K562 (cell line): ENCODE data around the gene VWC2L. TPM values are rescaled to one million over a fixed set of nuclear protein-coding genes. Genes with fewer than 3 reads are reported as not detected.

Source experiments
- ATAC-seq: fragments of 200-7000 bp; cut with Tn5 transposase; 3 replicates; pipeline ENCODE4 v1.9.1; 2020; ENCODE audit warnings: moderate library complexity
- BruUV-seq: library from RNA; stranded (reverse); fragments of 400-500 nt; replicated peaks from 2 replicates; lab custom pipeline; 2021; lab: Mats Ljungman, UMichigan
- CTCF ChIA-PET: fragments of 300-600 bp; formaldehyde crosslinking; extraction: SDS; loops from one replicate; lab custom pipeline; 2021; ENCODE audit warnings: low intra/inter-chr PET ratio; lab: Yijun Ruan, JAX
- POLR2A ChIA-PET: fragments of 300-600, 350-650 bp; sonication (Branson Sonifier 250); formaldehyde crosslinking; extraction: SDS; loops from one replicate; lab custom pipeline; 2021; ENCODE audit warnings: antibody characterized with exemption, inconsistent platforms; lab: Yijun Ruan, JAX
- DNase-seq, 4 experiments: peaks; one replicate each; pipeline versions ENCODE4 v3.0.0 to v3.0.0-alpha.2; 2011 to 2018; ENCODE audit warnings: low spot score in 3 of 4, mixed read lengths in 3 of 4; ENCODE audit errors: extremely low read depth in 1 of 4
- FAIRE-seq: peaks from 2 replicates; lab custom pipeline; 2011; peaks lifted over from hg19 to GRCh38; lab: Jason Lieb, UNC
- H2AFZ ChIP-seq: 2 replicates; pipeline ENCODE4 v1.6.0; 2011; ENCODE audit warnings: low read depth, low read length, control low read depth, inconsistent platforms
- H3K27ac ChIP-seq: fragments of 200-600 bp; 3 replicates; pipeline ENCODE4 v1.8.0; 2011; ENCODE audit warnings: low read depth, mild to moderate bottlenecking, control low read depth, inconsistent platforms, low read length, moderate library complexity, mixed read lengths; ENCODE audit errors: extremely low read depth
- H3K27me3 ChIP-seq, 2 experiments: fragments of 300-600 bp in 1 of 2; 2 replicates in 1 of 2; 3 replicates in 1 of 2; pipeline versions ENCODE4 v1.6.0 to v1.8.0; 2011; ENCODE audit warnings: inconsistent platforms in 2 of 2, low read length in 2 of 2, mild to moderate bottlenecking in 1 of 2, mixed read lengths in 1 of 2, moderate library complexity in 1 of 2; ENCODE audit not compliant: control insufficient read depth in 2 of 2, insufficient read depth in 2 of 2
- H3K36me3 ChIP-seq: fragments of 300-600 bp; 3 replicates; pipeline ENCODE4 v1.8.0; 2011; ENCODE audit warnings: mild to moderate bottlenecking, low read length, inconsistent platforms; ENCODE audit not compliant: control insufficient read depth, insufficient read depth
- H3K4me1 ChIP-seq, 2 experiments: fragments of 200-600 bp in 1 of 2; replicated peaks in 1 of 2; 2 replicates in 1 of 2; 3 replicates in 1 of 2; pipeline versions ENCODE4 v1.5.1 to v1.8.0; 2011; ENCODE audit warnings: inconsistent platforms in 2 of 2, low read length in 2 of 2, mild to moderate bottlenecking in 1 of 2, mixed read lengths in 1 of 2, moderate library complexity in 1 of 2; ENCODE audit not compliant: control insufficient read depth in 2 of 2, insufficient read depth in 2 of 2
- H3K4me2 ChIP-seq: 2 replicates; pipeline ENCODE4 v1.6.1; 2011; ENCODE audit warnings: low read length, control low read depth, inconsistent platforms, mixed read lengths; ENCODE audit not compliant: insufficient read depth
- H3K4me3 ChIP-seq: fragments of 200-600 bp; sonication (generic), shearing (Covaris generic); 2 replicates; pipeline ENCODE4 v1.5.1; 2016; ENCODE audit warnings: control low read depth, inconsistent platforms
- H3K79me2 ChIP-seq: fragments of 200-600 bp; 3 replicates; pipeline ENCODE4 v1.8.0; 2011; ENCODE audit warnings: low read length, inconsistent platforms; ENCODE audit not compliant: control insufficient read depth, insufficient read depth
- H3K9ac ChIP-seq, 2 experiments: 2 replicates each; pipeline versions ENCODE4 v1.6.0 to v1.6.1; 2011; ENCODE audit warnings: low read depth in 2 of 2, low read length in 2 of 2, control low read depth in 1 of 2, inconsistent platforms in 1 of 2, mild to moderate bottlenecking in 1 of 2, mixed read lengths in 1 of 2; ENCODE audit not compliant: insufficient read depth in 1 of 2
- H3K9me1 ChIP-seq: one replicate; pipeline ENCODE4 v1.6.0; 2011; ENCODE audit warnings: inconsistent platforms, mild to moderate bottlenecking, low read length, moderate library complexity; ENCODE audit not compliant: control insufficient read depth, insufficient read depth
- H3K9me3 ChIP-seq: replicated peaks from 2 replicates; pipeline ENCODE4 v1.5.1; 2011; ENCODE audit warnings: low read depth, low read length, inconsistent platforms; ENCODE audit not compliant: control insufficient read depth, insufficient read depth
- H4K20me1 ChIP-seq: replicated peaks from 2 replicates; pipeline ENCODE4 v1.6.1; 2011; ENCODE audit warnings: low read length, inconsistent platforms, mixed read lengths; ENCODE audit not compliant: control insufficient read depth, insufficient read depth
- ATF1 ChIP-seq, 2 experiments: fragments of 450-650 bp in 1 of 2; IDR thresholded peaks; 2 replicates each; pipeline ENCODE4 v1.6.1; 2016; ENCODE audit warnings: missing compliant biosample characterization in 1 of 2, missing genetic modification characterization in 1 of 2
- CAMTA2 ChIP-seq: fragments of 250-450 bp; sonication (Bioruptor Pico); conservative IDR thresholded peaks from 2 replicates; pipeline ENCODE4 v1.5.1; 2022
- DDX20 ChIP-seq: fragments of 450-650 bp; IDR thresholded peaks from 2 replicates; pipeline ENCODE4 v1.6.1; 2016; ENCODE audit warnings: missing genetic modification characterization, low read depth, mild to moderate bottlenecking, missing compliant biosample characterization, moderate library complexity
- EP400 ChIP-seq: fragments of 450-650 bp; IDR thresholded peaks from 2 replicates; pipeline ENCODE4 v1.6.1; 2017; ENCODE audit warnings: antibody characterized with exemption, mild to moderate bottlenecking, moderate library complexity
- HNRNPUL1 ChIP-seq: fragments of 200-400 bp; formaldehyde crosslinking; IDR thresholded peaks from 2 replicates; pipeline ENCODE4 v1.6.1; 2017; ENCODE audit warnings: low read length
- HOXB6 ChIP-seq: fragments of 250-450 bp; sonication (Bioruptor Pico); IDR thresholded peaks from 2 replicates; pipeline ENCODE4 v1.5.1; 2022; ENCODE audit warnings: mild to moderate bottlenecking, borderline replicate concordance
- ILK ChIP-seq: fragments of 450-650 bp; IDR thresholded peaks from 2 replicates; pipeline ENCODE4 v1.6.1; 2016; ENCODE audit warnings: missing genetic modification characterization, low read depth, mild to moderate bottlenecking, missing compliant biosample characterization, moderate library complexity, borderline replicate concordance
- MYNN ChIP-seq, 2 experiments: sonication (generic); formaldehyde crosslinking in 1 of 2; IDR thresholded peaks; 2 replicates each; pipeline versions ENCODE4 v1.5.0 to v1.6.1; 2016 to 2020; ENCODE audit warnings: antibody characterized with exemption in 1 of 2, missing genetic modification reagents in 1 of 2
- PHB2 ChIP-seq: fragments of 450-650 bp; IDR thresholded peaks from 2 replicates; pipeline ENCODE4 v1.6.1; 2017; ENCODE audit warnings: low read depth
- RBM25 ChIP-seq: fragments of 200-400 bp; formaldehyde crosslinking; IDR thresholded peaks from 2 replicates; pipeline ENCODE4 v1.6.1; 2018; ENCODE audit warnings: low read length, low read depth, moderate library complexity; ENCODE audit not compliant: severe bottlenecking
- SRSF7 ChIP-seq: fragments of 200-400 bp; formaldehyde crosslinking; optimal IDR thresholded peaks from 2 replicates; pipeline ENCODE3; 2017; ENCODE audit warnings: mild to moderate bottlenecking, low read depth, low read length
- STAT5A ChIP-seq: IDR thresholded peaks from 2 replicates; pipeline ENCODE4 v1.6.1; 2012; ENCODE audit warnings: low read length, inconsistent platforms, borderline replicate concordance
- TARDBP ChIP-seq: fragments of 450-650 bp; IDR thresholded peaks from 2 replicates; pipeline ENCODE4 v1.6.1; 2016
- TRIM24 ChIP-seq, 2 experiments: fragments of 450-650 bp; IDR thresholded peaks; 2 replicates each; pipeline ENCODE4 v1.6.1; 2016
- ZNF174 ChIP-seq: fragments of 250-450 bp; sonication (Bioruptor Pico); IDR thresholded peaks from 2 replicates; pipeline ENCODE4 v1.4.0; 2020; ENCODE audit warnings: mild to moderate bottlenecking
- ZNF696 ChIP-seq: fragments of 250-450 bp; sonication (Bioruptor Pico); conservative IDR thresholded peaks from 2 replicates; pipeline ENCODE4 v1.4.0; 2020; ENCODE audit warnings: mild to moderate bottlenecking, moderate library complexity
- ZNF778 ChIP-seq: fragments of 450-650 bp; formaldehyde crosslinking; IDR thresholded peaks from 2 replicates; pipeline ENCODE4 v1.4.0; 2020; ENCODE audit warnings: mild to moderate bottlenecking, moderate library complexity
- ZNF785 ChIP-seq: fragments of 250-450 bp; sonication (Bioruptor Pico); IDR thresholded peaks from 2 replicates; pipeline ENCODE4 v1.4.0; 2020; ENCODE audit warnings: mild to moderate bottlenecking
- WGBS: fragments of 100-300 bp; shearing (Covaris generic); methylation state at CpG from one replicate; pipeline ENCODE4 v1.1.6; 2016; ENCODE audit warnings: low coverage, mixed read lengths; ENCODE audit not compliant: insufficient coverage; ENCODE audit errors: missing lambda C conversion rate; 5-methylcytosine and 5-hydroxymethylcytosine counted together
- in situ Hi-C: fragments of 300-500 bp; cut with MboI; formaldehyde crosslinking; loops from 4 replicates; pipeline ENCODE4 v1.15.0; 2018; ENCODE audit warnings: inconsistent platforms, mixed read lengths
- intact Hi-C: fragments of 100-400 bp; cut with micrococcal nuclease; formaldehyde crosslinking; loops from 2 replicates; pipeline ENCODE4 v1.14.2; 2022
- polyA plus RNA-seq, 8 experiments: library from polyadenylated mRNA; depleted of rRNA in 4 of 8; stranded (reverse) in 5 of 8; unstranded in 3 of 8; fragments of >200 nt; fragmentation: Nextera tagmentation in 2 of 8; fragmentation: Illumina TruSeq in 1 of 8; extraction: Ambion mirVana in 2 of 8; extraction: Trizol in 1 of 8; gene quantifications; 2 replicates each; pipeline versions ENCODE4 v1.2.1 to v1.2.3, GENCODE V29; 2011 to 2014; ENCODE audit warnings: inconsistent platforms in 1 of 8, missing spikeins in 1 of 8
- total RNA-seq, 7 experiments: library from RNA; depleted of rRNA in 6 of 7; stranded (reverse); fragments of >200 nt in 6 of 7; fragmentation: Illumina TruSeq in 2 of 7; extraction: Trizol in 2 of 7; gene quantifications; 2 replicates each; pipeline versions ENCODE4 v1.2.1 to v1.2.3, GENCODE V29; 2011 to 2021; ENCODE audit warnings: low replicate concordance in 1 of 7
- TF ChIP-seq, protein P1 (sequence below): fragments of 250-450 bp; sonication (Bioruptor Pico); IDR thresholded peaks from 2 replicates; pipeline ENCODE4 v1.8.0; 2022; ENCODE audit warnings: inconsistent platforms

Gene VWC2L
- total and polyA plus RNA-seq, 9 of the 15 experiments (the other 6 are each of a cell fraction or from before 2014, with no cell fraction given) = not detected

DNA sequence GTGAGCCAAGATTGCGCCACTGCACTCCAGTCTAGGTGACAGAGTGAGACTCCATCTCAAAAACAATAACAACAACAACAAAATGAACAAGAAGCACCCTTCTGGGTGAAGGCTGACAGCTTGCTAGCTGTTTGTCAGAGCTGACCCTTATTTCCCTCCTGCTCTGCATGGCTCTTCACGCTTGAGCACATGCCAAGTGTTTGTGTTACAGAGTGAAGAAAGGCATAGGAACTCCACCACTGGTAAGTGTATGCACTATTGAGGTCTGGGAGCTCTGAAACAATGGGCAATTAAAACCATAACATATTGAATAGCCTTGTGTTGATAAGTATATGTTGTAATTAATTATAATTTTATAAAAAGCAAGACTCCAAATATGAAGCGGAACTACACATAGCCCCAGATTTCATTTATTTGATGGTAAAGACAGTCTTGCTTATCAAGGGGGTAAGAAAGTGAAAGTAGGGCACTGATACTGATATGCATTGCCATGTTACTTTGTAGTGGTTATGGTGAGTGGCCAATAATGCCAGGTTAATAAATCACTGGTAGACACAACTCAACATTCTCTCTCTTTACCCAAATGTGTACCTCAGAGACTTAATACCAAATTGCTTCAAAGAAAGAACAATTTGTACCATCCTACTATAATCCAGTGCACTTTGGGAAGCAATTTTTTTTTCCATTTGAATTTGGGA, 163.4 kb downstream of the VWC2L start:
- Histone ChIP-seq H4K20me1 (no peaks in the 10 kb centered on the region), H3K4me1 (no peaks in the 10 kb centered on the region), H3K9me1 (no peaks in the 10 kb centered on the region), H3K4me3 (no peak overlapping the region), H3K9ac (no peak overlapping the region), H3K27me3 (no peaks in the 10 kb centered on the region), H3K27ac (no peak overlapping the region), H3K4me2 (no peak overlapping the region), H3K36me3 (no peaks in the 10 kb centered on the region), H2AFZ (no peak overlapping the region), H3K79me2 (no peaks in the 10 kb centered on the region), H3K9me3 (no peaks in the 10 kb centered on the region)
- 7% methylated on average over 3 of the region's 3 CpGs for WGBS
- ChIA-PET POLR2A (no interaction called here), CTCF (no interaction called here)
- no peak for DNase-seq
- no TSS peak for BruUV-seq
- in situ Hi-C loops = no loop called here
- no peak for FAIRE-seq
- ATAC-seq = no peak
- intact Hi-C loops = no loop called here
- no peak for TF ChIP-seq DDX20
- no peak for TF ChIP-seq MYNN (IDR thresholded peaks at IDR 0.05)
- TF ChIP-seq MYNN (CRISPR knock-in tag; IDR thresholded peaks at IDR 0.05) = no peak
- TF ChIP-seq ZNF778 (CRISPR knock-in tag) = no peak
- no peak for TF ChIP-seq RBM25
- no peak for TF ChIP-seq ILK (tag)
- no peak for TF ChIP-seq HNRNPUL1
- no peak for TF ChIP-seq ZNF696 (CRISPR knock-in tag)
- TF ChIP-seq, protein P1, sequence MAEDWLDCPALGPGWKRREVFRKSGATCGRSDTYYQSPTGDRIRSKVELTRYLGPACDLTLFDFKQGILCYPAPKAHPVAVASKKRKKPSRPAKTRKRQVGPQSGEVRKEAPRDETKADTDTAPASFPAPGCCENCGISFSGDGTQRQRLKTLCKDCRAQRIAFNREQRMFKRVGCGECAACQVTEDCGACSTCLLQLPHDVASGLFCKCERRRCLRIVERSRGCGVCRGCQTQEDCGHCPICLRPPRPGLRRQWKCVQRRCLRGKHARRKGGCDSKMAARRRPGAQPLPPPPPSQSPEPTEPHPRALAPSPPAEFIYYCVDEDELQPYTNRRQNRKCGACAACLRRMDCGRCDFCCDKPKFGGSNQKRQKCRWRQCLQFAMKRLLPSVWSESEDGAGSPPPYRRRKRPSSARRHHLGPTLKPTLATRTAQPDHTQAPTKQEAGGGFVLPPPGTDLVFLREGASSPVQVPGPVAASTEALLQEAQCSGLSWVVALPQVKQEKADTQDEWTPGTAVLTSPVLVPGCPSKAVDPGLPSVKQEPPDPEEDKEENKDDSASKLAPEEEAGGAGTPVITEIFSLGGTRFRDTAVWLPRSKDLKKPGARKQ (CRISPR knock-in tag) = no peak
- no peak for TF ChIP-seq ZNF174 (CRISPR knock-in tag)
- no peak for TF ChIP-seq TARDBP
- no peak for TF ChIP-seq SRSF7
- no peak for TF ChIP-seq TRIM24 (IDR thresholded peaks at IDR 0.05)
- TF ChIP-seq ZNF785 (CRISPR knock-in tag) = no peak
- TF ChIP-seq STAT5A = no peak
- no peak for TF ChIP-seq ATF1 (CRISPR knock-in tag; IDR thresholded peaks at IDR 0.05)
- TF ChIP-seq ATF1 (tag; IDR thresholded peaks at IDR 0.05) = no peak
- TF ChIP-seq HOXB6 = no peak
- no peak for TF ChIP-seq EP400
- no peak for TF ChIP-seq PHB2
- no peak for TF ChIP-seq CAMTA2
